Nephron (organoid): ENCODE measurements around the gene NKAP.
"Not testable (repeated sequence)": the region's sequence is repeated elsewhere in the genome, so short reads cannot be mapped to it uniquely, and the experiment has no call there.

Experiments
- H3K27ac Mint-ChIP-seq, 3 experiments: 2 replicates each; pipeline ENCODE4 v1.8.0; 2020; ENCODE audit warnings: mixed read lengths in 3 of 3, mild to moderate bottlenecking in 2 of 3, moderate library complexity in 1 of 3
- H3K27me3 Mint-ChIP-seq: 2 replicates; pipeline ENCODE4 v1.8.0; 2021; ENCODE audit warnings: low read depth, mild to moderate bottlenecking, moderate library complexity, mixed read lengths
- H3K36me3 Mint-ChIP-seq: 2 replicates; pipeline ENCODE4 v1.8.0; 2020; ENCODE audit warnings: low read depth, mixed read lengths
- H3K4me1 Mint-ChIP-seq: 2 replicates; pipeline ENCODE4 v1.8.0; 2020; ENCODE audit warnings: mixed read lengths
- H3K4me3 Mint-ChIP-seq, 3 experiments: 2 replicates each; pipeline ENCODE4 v1.8.0; 2020; ENCODE audit warnings: mild to moderate bottlenecking in 3 of 3, mixed read lengths in 3 of 3, moderate library complexity in 2 of 3
- H3K9me3 Mint-ChIP-seq: 2 replicates; pipeline ENCODE4 v1.8.0; 2020; ENCODE audit warnings: mixed read lengths
- CTCF ChIP-seq, 3 experiments: fragments of 200-600 bp; sonication (generic); IDR thresholded peaks; one replicate each; pipeline ENCODE4 v1.5.0; 2021; ENCODE audit warnings: antibody characterized with exemption in 3 of 3; ENCODE audit not compliant: unreplicated experiment in 3 of 3

NKAP gene

GRCh38 chrX:119942831-119943184 lies 743 bp downstream of the NKAP start:
- Mint-ChIP-seq H3K9me3 (peaks cover 7% of the 10 kb centered on the region), H3K27me3 (no peaks in the 10 kb centered on the region)
- no peak for TF ChIP-seq CTCF (IDR thresholded peaks at IDR 0.05; ENCODE audit: unreplicated experiment in 3 of 3)

GRCh38 chrX:119942173-119942819 lies 1.3 kb downstream of the NKAP start:
- Mint-ChIP-seq H3K27ac (peak overlapping the region; percentile 88 to 99 (median 97)), H3K36me3 (peaks cover 11% of the 10 kb centered on the region), H3K9me3 (peaks cover 7% of the 10 kb centered on the region), H3K4me3 (peak overlapping the region; percentile 95 to 96 (median 95)), H3K4me1 (peaks cover 9% of the 10 kb centered on the region), H3K27me3 (no peaks in the 10 kb centered on the region)
- TF ChIP-seq CTCF (IDR thresholded peaks at IDR 0.05; ENCODE audit: unreplicated experiment in 3 of 3), result no peak

More at GRCh38 chrX:119942831-119943184, 743 bp downstream of the NKAP start:
- H3K27ac Mint-ChIP-seq, result peak overlapping the region; percentile 88 to 99 (median 97)
- H3K4me3 Mint-ChIP-seq, result peak overlapping the region; percentile 95 to 96 (median 95)
- H3K36me3 Mint-ChIP-seq, result peaks cover 9% of the 10 kb centered on the region
- H3K4me1 Mint-ChIP-seq, result peaks cover 9% of the 10 kb centered on the region

GRCh38 chrX:119941336-119941735 lies 2.2 kb downstream of the NKAP start:
- Mint-ChIP-seq H3K27me3 (no peaks in the 10 kb centered on the region), H3K27ac (no peak overlapping the region), H3K4me1 (peaks cover 9% of the 10 kb centered on the region), H3K9me3 (peaks cover 5% of the 10 kb centered on the region), H3K4me3 (peak overlapping the region in 1 of 3 experiments; percentile 51), H3K36me3 (peaks cover 16% of the 10 kb centered on the region)
- no peak for TF ChIP-seq CTCF (IDR thresholded peaks at IDR 0.05; ENCODE audit: unreplicated experiment in 3 of 3)

- TF ChIP-seq CTCF (IDR thresholded peaks at IDR 0.05; ENCODE audit: unreplicated experiment in 3 of 3), result no peak
- Mint-ChIP-seq H3K27ac (no peak overlapping the region), H3K36me3 (peaks cover 38% of the 10 kb centered on the region), H3K4me3 (no peak overlapping the region), H3K9me3 (no peaks in the 10 kb centered on the region), H3K27me3 (no peaks in the 10 kb centered on the region), H3K4me1 (no peaks in the 10 kb centered on the region)
Measured at GRCh38 chrX:119935215-119935874, 8.2 kb downstream of the NKAP start.

- peaks cover 18% of the 10 kb centered on the region for H3K36me3 Mint-ChIP-seq
- H3K27ac Mint-ChIP-seq, H3K9me3 Mint-ChIP-seq, H3K4me3 Mint-ChIP-seq, H3K4me1 Mint-ChIP-seq, H3K27me3 Mint-ChIP-seq: not testable (repeated sequence)
Measured at GRCh38 chrX:119922391-119922790, 21.2 kb downstream of the NKAP start.

- peaks cover 11% of the 10 kb centered on the region for H3K9me3 Mint-ChIP-seq
- peaks cover 7% of the 10 kb centered on the region for H3K36me3 Mint-ChIP-seq
- H3K27me3 Mint-ChIP-seq, result no peaks in the 10 kb centered on the region
- no peak for TF ChIP-seq CTCF (IDR thresholded peaks at IDR 0.05; ENCODE audit: unreplicated experiment in 3 of 3)
- H3K4me1 Mint-ChIP-seq, result no peaks in the 10 kb centered on the region
- no peak overlapping the region for H3K27ac Mint-ChIP-seq
- H3K4me3 Mint-ChIP-seq, result no peak overlapping the region
Measured at GRCh38 chrX:119919835-119920585, 23.5 kb downstream of the NKAP start.
